Caco-2 (cell line): Measurements from ENCODE around the gene RYR2. TPM values are rescaled to one million over a fixed set of nuclear protein-coding genes. Genes with fewer than 3 reads are reported as not detected.

Experiments used
- BruUV-seq: library from RNA; stranded (reverse); fragments of 400-500 nt; replicated peaks from 2 replicates; lab custom pipeline; 2021; lab: Mats Ljungman, UMichigan
- CTCF ChIA-PET: fragments of 300-600 bp; sonication (Branson Sonifier 250); formaldehyde crosslinking; loops from one replicate; lab custom pipeline; 2022; ENCODE audit warnings: antibody characterized with exemption; lab: Charles Lee
- POLR2A ChIA-PET: fragments of 300-600 bp; sonication (Branson Sonifier 250); formaldehyde crosslinking; loops from one replicate; lab custom pipeline; 2022; ENCODE audit warnings: antibody characterized with exemption; lab: Charles Lee
- DNase-seq, 2 experiments: peaks; one replicate each; pipeline versions ENCODE4 v3.0.0 to v3.0.0-alpha.2; 2020 to 2022
- H3K27me3 ChIP-seq: replicated peaks from 2 replicates; pipeline ENCODE4 v1.6.0; 2011; ENCODE audit warnings: low read length; ENCODE audit not compliant: control insufficient read depth, insufficient read depth
- H3K36me3 ChIP-seq: 2 replicates; pipeline ENCODE4 v1.5.1; 2011; ENCODE audit warnings: low read length; ENCODE audit not compliant: control insufficient read depth, insufficient read depth
- H3K4me1 ChIP-seq: fragments of 250-450 bp; sonication (Bioruptor Pico); 2 replicates; pipeline ENCODE4 v1.5.1; 2020; ENCODE audit warnings: mild to moderate bottlenecking
- H3K4me3 ChIP-seq: 2 replicates; pipeline ENCODE4 v1.5.1; 2011; ENCODE audit warnings: low read depth, mild to moderate bottlenecking, control low read depth, low read length
- H3K9me3 ChIP-seq: fragments of 250-450 bp; sonication (Bioruptor Pico); 2 replicates; pipeline ENCODE4 v1.5.1; 2020; ENCODE audit warnings: mild to moderate bottlenecking, moderate library complexity
- H3K27ac Mint-ChIP-seq: one replicate; pipeline ENCODE4 v1.8.0; 2022; ENCODE audit warnings: mixed read lengths; ENCODE audit not compliant: unreplicated experiment
- H3K27me3 Mint-ChIP-seq: one replicate; pipeline ENCODE4 v1.8.0; 2022; ENCODE audit warnings: mixed read lengths; ENCODE audit not compliant: insufficient read depth, unreplicated experiment
- H3K36me3 Mint-ChIP-seq: one replicate; pipeline ENCODE4 v1.8.0; 2022; ENCODE audit warnings: mild to moderate bottlenecking, mixed read lengths; ENCODE audit not compliant: insufficient read depth, unreplicated experiment
- H3K4me1 Mint-ChIP-seq: one replicate; pipeline ENCODE4 v1.8.0; 2022; ENCODE audit warnings: low read depth, mixed read lengths; ENCODE audit not compliant: unreplicated experiment
- H3K4me3 Mint-ChIP-seq: one replicate; pipeline ENCODE4 v1.8.0; 2022; ENCODE audit warnings: mild to moderate bottlenecking, moderate library complexity, mixed read lengths; ENCODE audit not compliant: unreplicated experiment
- H3K9me3 Mint-ChIP-seq: one replicate; pipeline ENCODE4 v1.8.0; 2022; ENCODE audit warnings: mixed read lengths; ENCODE audit not compliant: unreplicated experiment
- intact Hi-C: fragments of 100-400 bp; cut with micrococcal nuclease; formaldehyde crosslinking; loops from one replicate; pipeline ENCODE4 v1.10.0; 2022; ENCODE audit not compliant: unreplicated experiment
- total RNA-seq: library from RNA; stranded (reverse); gene quantifications from 2 replicates; pipeline ENCODE4 v1.2.3, GENCODE V29; 2022
- TF ChIP-seq, protein P1 (sequence below), 2 experiments: fragments of 200-600 bp in 1 of 2; IDR thresholded peaks; 1 replicate in 1 of 2; 2 replicates in 1 of 2; pipeline versions ENCODE4 v1.5.1 to v1.8.0; 2011 to 2022; ENCODE audit warnings: antibody characterized with exemption in 1 of 2, control low read depth in 1 of 2, inconsistent platforms in 1 of 2, low read depth in 1 of 2, low read length in 1 of 2, mild to moderate bottlenecking in 1 of 2, moderate library complexity in 1 of 2; ENCODE audit not compliant: insufficient read depth in 1 of 2, severe bottlenecking in 1 of 2, unreplicated experiment in 1 of 2

Gene RYR2
- total RNA-seq, 1 experiment from 2014 or later, result 3.4 TPM

DNA sequence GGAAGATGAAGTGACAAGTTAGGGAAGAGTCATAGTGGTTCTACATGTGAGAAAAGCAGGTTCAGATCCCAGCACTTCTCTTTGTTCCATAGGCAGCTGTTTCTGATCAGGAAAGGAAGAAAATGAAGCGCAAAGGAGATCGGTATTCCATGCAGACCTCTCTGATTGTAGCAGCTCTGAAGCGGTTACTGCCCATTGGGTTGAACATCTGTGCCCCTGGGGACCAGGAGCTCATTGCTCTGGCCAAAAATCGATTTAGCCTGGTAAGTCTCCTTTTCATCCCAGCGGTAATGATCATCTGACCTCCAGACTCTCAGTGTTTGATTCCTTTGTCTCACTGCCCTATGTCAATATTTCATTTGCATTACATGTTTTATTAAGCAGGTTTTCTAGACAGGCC lies 675.1 kb downstream of the RYR2 start:
- BruUV-seq, result no TSS peak
- intact Hi-C loops, result no loop called here
- TF ChIP-seq, protein P1, sequence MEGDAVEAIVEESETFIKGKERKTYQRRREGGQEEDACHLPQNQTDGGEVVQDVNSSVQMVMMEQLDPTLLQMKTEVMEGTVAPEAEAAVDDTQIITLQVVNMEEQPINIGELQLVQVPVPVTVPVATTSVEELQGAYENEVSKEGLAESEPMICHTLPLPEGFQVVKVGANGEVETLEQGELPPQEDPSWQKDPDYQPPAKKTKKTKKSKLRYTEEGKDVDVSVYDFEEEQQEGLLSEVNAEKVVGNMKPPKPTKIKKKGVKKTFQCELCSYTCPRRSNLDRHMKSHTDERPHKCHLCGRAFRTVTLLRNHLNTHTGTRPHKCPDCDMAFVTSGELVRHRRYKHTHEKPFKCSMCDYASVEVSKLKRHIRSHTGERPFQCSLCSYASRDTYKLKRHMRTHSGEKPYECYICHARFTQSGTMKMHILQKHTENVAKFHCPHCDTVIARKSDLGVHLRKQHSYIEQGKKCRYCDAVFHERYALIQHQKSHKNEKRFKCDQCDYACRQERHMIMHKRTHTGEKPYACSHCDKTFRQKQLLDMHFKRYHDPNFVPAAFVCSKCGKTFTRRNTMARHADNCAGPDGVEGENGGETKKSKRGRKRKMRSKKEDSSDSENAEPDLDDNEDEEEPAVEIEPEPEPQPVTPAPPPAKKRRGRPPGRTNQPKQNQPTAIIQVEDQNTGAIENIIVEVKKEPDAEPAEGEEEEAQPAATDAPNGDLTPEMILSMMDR (IDR thresholded peaks at IDR 0.05; ENCODE audit: insufficient read depth in 1 of 2, low read depth in 1 of 2, low read length in 1 of 2, severe bottlenecking in 1 of 2, unreplicated experiment in 1 of 2), result no peak
- H3K27me3 ChIP-seq, result no peaks in the 10 kb centered on the region
- no peaks in the 10 kb centered on the region for H3K9me3 ChIP-seq
- no peaks in the 10 kb centered on the region for H3K36me3 Mint-ChIP-seq
- H3K27me3 Mint-ChIP-seq, result no peaks in the 10 kb centered on the region
- no peaks in the 10 kb centered on the region for H3K4me1 ChIP-seq
- no peaks in the 10 kb centered on the region for H3K36me3 ChIP-seq
- POLR2A ChIA-PET, result interaction anchor here (0.6 kb wide), 1 partner anchor 43 kb away, joined by 3 read pairs; no protein-coding TSS in a partner anchor
- H3K4me3 Mint-ChIP-seq, result no peak overlapping the region
- H3K9me3 Mint-ChIP-seq, result no peaks in the 10 kb centered on the region
- H3K27ac Mint-ChIP-seq, result no peak overlapping the region
- no peak for DNase-seq
- CTCF ChIA-PET, result no interaction called here
- H3K4me1 Mint-ChIP-seq, result no peaks in the 10 kb centered on the region
- H3K4me3 ChIP-seq, result no peak overlapping the region

DNA sequence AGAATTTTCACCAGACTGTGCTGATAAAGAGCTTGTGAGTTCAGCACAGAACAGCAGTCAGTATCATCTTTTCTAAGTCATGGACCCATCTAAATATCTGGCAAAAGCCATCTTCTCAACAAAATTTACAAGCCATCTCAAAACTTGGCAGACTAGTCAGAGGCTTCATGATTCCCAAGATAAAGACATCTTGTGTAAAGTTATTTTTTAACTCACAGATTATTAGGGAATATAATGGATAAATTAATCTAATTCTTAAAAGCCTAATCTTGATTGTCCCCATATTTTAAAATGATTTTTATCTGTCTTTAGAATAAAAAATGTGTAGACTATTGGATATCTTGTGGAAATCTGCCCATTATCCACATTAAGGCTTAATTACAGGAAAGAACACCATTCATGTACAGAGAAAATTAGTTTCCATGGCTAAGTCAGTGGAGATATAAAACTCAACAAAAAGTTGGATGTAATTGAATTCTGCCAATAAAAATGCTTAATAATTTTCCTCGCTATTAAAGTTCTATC lies 688.9 kb downstream of the RYR2 start:
- H3K4me3 ChIP-seq, result no peak overlapping the region
- no peaks in the 10 kb centered on the region for H3K4me1 Mint-ChIP-seq
- no peaks in the 10 kb centered on the region for H3K27me3 ChIP-seq
- no peaks in the 10 kb centered on the region for H3K27me3 Mint-ChIP-seq
- TF ChIP-seq, protein P1 (IDR thresholded peaks at IDR 0.05; ENCODE audit: insufficient read depth in 1 of 2, low read depth in 1 of 2, low read length in 1 of 2, severe bottlenecking in 1 of 2, unreplicated experiment in 1 of 2), result no peak
- POLR2A ChIA-PET, result no interaction called here
- CTCF ChIA-PET, result no interaction called here
- H3K36me3 Mint-ChIP-seq, result no peaks in the 10 kb centered on the region
- H3K4me3 Mint-ChIP-seq, result no peak overlapping the region
- no TSS peak for BruUV-seq
- H3K27ac Mint-ChIP-seq, result no peak overlapping the region
- intact Hi-C loops, result no loop called here
- H3K9me3 ChIP-seq, result no peaks in the 10 kb centered on the region
- peaks cover under 1% of the 10 kb centered on the region; the same call in 1 of the 2 replicates for H3K4me1 ChIP-seq
- H3K36me3 ChIP-seq, result no peaks in the 10 kb centered on the region
- peaks cover 8% of the 10 kb centered on the region for H3K9me3 Mint-ChIP-seq
- DNase-seq, result no peak

DNA sequence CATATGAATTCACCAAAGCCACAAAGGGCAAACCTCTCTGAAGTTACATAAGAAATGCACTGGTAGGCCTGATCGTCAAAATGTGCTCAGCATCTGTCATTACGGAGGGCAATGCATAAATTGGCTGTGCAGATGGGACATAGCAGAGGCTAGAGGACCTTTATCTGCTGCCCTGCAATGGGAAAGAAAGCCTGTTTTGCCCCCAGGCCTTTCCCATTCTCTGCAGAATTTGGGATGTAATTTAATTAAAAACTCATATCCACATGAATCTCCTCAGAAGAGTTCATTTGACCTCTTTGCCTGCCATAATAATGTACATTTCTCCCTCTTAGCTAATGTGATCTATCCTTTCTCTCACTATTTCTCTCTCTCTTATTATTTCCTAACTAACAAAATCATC lies 690.7 kb downstream of the RYR2 start:
- Mint-ChIP-seq H3K4me1 (peaks cover 4% of the 10 kb centered on the region), H3K9me3 (peaks cover 8% of the 10 kb centered on the region), H3K4me3 (no peak overlapping the region), H3K27me3 (no peaks in the 10 kb centered on the region), H3K36me3 (no peaks in the 10 kb centered on the region), H3K27ac (no peak overlapping the region)
- Histone ChIP-seq H3K36me3 (no peaks in the 10 kb centered on the region), H3K9me3 (no peaks in the 10 kb centered on the region), H3K4me3 (no peak overlapping the region), H3K27me3 (no peaks in the 10 kb centered on the region), H3K4me1 (no peaks in the 10 kb centered on the region)
- no TSS peak for BruUV-seq
- TF ChIP-seq, protein P1 (IDR thresholded peaks at IDR 0.05; ENCODE audit: insufficient read depth in 1 of 2, low read depth in 1 of 2, low read length in 1 of 2, severe bottlenecking in 1 of 2, unreplicated experiment in 1 of 2), result no peak
- intact Hi-C loops, result no loop called here
- POLR2A ChIA-PET, result no interaction called here
- no peak for DNase-seq
- CTCF ChIA-PET, result no interaction called here
